NB4 (cell line): Measurements from ENCODE around the gene FTH1.
A peak's percentile ranks its signal among the peaks of the same experiment; 100 is the strongest.

Experiments
- DNase-seq: peaks from one replicate; pipeline ENCODE4 v3.0.0; 2010; ENCODE audit warnings: low read depth
- H3K4me3 ChIP-seq: one replicate; pipeline ENCODE4 v1.5.1; 2011; ENCODE audit warnings: mild to moderate bottlenecking, low read depth, low read length, moderate library complexity
- MAX ChIP-seq: IDR thresholded peaks from 2 replicates; pipeline ENCODE4 v1.6.1; 2011; ENCODE audit warnings: low read depth, low read length
- MYC ChIP-seq: IDR thresholded peaks from 2 replicates; pipeline ENCODE4 v1.6.1; 2011; ENCODE audit warnings: low read depth, low read length
- POLR2A ChIP-seq: IDR thresholded peaks from 2 replicates; pipeline ENCODE4 v1.6.1; 2011; ENCODE audit warnings: mild to moderate bottlenecking; ENCODE audit not compliant: insufficient read length; ENCODE audit errors: extremely low read depth
- TF ChIP-seq, protein P1 (sequence below): IDR thresholded peaks from one replicate; pipeline ENCODE4 v1.5.1; 2012; ENCODE audit warnings: low read depth, low read length

The FTH1 gene

DNA sequence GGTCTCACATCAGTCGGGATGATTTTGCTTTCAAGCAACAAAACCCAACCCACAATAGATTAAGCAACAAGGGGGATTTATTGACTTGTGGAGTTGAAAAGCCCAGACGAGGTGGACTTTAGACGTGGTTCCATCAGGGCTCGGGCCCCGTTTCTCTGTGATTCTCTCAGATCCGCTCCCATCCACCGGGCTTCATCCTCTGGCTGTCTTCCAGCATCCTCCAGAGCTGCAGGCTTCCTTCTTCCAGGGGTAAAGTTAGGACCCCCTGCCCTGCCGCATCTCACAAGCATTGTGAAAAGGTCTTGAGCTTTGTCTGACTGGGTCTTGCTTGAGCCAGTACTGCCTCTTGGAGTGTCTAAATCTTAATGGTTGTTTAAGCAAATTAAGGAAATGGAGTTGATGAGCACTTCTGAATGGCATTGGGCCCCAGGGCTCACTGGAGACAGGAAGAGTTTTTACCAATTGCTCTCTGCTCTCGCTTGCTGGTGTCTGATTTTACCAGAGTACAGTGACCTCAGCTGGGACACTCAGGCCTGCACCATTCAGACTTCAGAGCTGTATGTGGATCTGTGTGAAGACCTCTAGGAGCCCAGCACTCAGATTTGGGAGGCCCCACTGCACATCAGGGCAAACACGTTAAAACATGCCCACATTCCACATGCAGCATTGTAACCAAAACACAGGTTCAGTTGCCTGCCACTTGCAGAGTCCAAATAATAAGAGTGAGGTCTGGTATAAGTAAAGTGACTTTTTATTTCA is 13.5 kb upstream of the FTH1 start:
- TF ChIP-seq MAX = no peak
- no peak for TF ChIP-seq POLR2A
- TF ChIP-seq, protein P1, sequence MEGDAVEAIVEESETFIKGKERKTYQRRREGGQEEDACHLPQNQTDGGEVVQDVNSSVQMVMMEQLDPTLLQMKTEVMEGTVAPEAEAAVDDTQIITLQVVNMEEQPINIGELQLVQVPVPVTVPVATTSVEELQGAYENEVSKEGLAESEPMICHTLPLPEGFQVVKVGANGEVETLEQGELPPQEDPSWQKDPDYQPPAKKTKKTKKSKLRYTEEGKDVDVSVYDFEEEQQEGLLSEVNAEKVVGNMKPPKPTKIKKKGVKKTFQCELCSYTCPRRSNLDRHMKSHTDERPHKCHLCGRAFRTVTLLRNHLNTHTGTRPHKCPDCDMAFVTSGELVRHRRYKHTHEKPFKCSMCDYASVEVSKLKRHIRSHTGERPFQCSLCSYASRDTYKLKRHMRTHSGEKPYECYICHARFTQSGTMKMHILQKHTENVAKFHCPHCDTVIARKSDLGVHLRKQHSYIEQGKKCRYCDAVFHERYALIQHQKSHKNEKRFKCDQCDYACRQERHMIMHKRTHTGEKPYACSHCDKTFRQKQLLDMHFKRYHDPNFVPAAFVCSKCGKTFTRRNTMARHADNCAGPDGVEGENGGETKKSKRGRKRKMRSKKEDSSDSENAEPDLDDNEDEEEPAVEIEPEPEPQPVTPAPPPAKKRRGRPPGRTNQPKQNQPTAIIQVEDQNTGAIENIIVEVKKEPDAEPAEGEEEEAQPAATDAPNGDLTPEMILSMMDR = no peak
- TF ChIP-seq MYC = no peak
- no peak for DNase-seq
- no peak overlapping the region for H3K4me3 ChIP-seq

GRCh38 chr11:61978703-61979661 is 11.5 kb upstream of the FTH1 start:
- TF ChIP-seq MAX (no peak), POLR2A (no peak), MYC (no peak)
- TF ChIP-seq, protein P1 = no peak
- DNase-seq = no peak
- no peak overlapping the region for H3K4me3 ChIP-seq

DNA sequence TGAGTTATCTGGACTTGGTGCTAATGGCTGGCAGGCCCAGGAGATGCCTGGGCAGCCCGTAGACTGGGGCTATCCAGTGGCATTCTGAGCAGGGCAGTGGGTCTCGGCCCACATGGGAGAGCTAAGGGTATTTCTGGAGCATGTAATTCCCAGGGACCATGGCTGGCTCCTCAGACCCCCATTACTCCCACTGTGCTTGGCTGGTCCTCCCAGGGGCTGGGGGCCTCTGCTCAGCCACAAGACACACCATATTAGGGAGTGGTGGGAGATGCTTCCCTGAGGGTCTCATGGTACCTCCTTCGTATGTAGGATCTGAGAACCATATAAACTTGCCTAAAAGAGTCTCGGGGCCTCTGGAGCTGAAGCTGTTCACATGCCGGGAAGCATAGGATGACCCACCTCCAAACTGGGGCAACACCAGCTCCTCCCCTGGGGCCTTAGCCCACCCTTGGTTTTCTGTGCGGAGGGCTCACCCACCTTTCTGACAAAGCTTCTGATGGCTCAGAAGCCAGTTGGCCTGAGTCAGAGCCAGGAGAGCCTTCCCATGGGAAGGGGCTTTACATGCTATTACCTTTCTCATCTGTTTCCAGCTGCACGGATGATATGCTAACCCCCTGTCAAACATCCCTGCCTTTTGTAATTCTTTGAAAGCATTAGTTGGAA is 9.5 kb upstream of the FTH1 start:
- DNase-seq = no peak
- no peak overlapping the region for H3K4me3 ChIP-seq
- TF ChIP-seq MAX = no peak
- TF ChIP-seq POLR2A = no peak
- TF ChIP-seq, protein P1 = no peak
- no peak for TF ChIP-seq MYC

GRCh38 chr11:61976420-61976800 is 9.0 kb upstream of the FTH1 start:
- TF ChIP-seq MYC = no peak
- no peak for TF ChIP-seq POLR2A
- TF ChIP-seq, protein P1 = no peak
- TF ChIP-seq MAX = no peak
- no peak for DNase-seq
- H3K4me3 ChIP-seq = no peak overlapping the region

DNA sequence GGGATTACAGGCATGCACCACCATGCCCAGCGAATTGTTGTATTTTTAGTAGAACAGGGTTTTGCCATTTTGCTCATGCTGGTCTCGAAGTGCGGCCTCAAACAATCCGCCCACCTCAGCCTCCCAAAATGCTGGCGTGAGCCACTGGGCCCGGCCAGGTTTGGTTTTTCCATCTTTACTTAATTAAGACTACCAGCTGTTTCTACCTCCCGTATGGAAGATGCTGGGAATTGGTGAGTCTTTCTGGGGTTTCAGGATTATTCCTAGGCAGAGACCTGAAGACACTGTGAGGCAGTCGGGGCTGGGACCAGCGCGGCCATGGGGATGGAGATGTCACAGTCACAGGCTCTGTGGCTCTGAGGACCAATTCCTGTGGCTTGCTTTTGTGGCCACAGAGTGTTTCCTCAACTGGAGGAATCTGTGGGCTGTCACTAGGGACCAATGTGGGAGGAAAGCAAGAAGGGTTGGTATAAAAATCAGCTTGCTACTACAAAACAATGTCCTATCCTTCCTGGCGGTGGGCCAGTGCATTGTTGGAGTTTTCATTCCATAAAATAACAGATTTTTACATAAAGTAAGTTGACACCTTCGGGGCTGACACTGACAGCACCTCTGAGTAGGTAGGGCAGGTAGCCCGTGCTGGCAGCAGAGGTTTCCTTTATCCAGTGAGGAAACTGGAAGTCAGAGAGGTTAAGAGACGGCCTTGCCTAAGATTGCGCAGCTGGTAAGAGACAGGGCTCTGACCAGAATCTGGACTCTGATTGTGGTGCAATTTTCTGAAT is 8.4 kb upstream of the FTH1 start:
- TF ChIP-seq POLR2A (no peak), MYC (no peak), MAX (no peak)
- TF ChIP-seq, protein P1 = no peak
- no peak overlapping the region for H3K4me3 ChIP-seq
- DNase-seq = peak; percentile 39
